CD4-positive, alpha-beta T cell (primary cell): ENCODE data around the gene EPHA4. TPM values are rescaled to one million over a fixed set of nuclear protein-coding genes. Genes with fewer than 3 reads are reported as not detected.

ENCODE experiments used
- ATAC-seq: fragments of 200-7000 bp; cut with Tn5 transposase; one replicate; pipeline ENCODE4 v1.10.0; 2022; ENCODE audit warnings: mild to moderate bottlenecking; ENCODE audit not compliant: poor library complexity
- CTCF ChIA-PET: fragments of 350-600 bp; sonication (Branson Sonifier 250); formaldehyde crosslinking; loops from one replicate; lab custom pipeline; 2021; ENCODE audit warnings: antibody characterized with exemption, inconsistent platforms; lab: Charles Lee
- POLR2A ChIA-PET: fragments of 350-600 bp; sonication (Branson Sonifier 250); formaldehyde crosslinking; loops from one replicate; lab custom pipeline; 2021; ENCODE audit warnings: antibody characterized with exemption, inconsistent platforms; lab: Charles Lee
- DNase-seq, 14 experiments: peaks; one replicate each; pipeline ENCODE4 v3.0.0-alpha.2; 2013 to 2020; ENCODE audit warnings: mixed read lengths in 2 of 14
- H3K27ac ChIP-seq, 2 donors: one replicate each; pipeline versions ENCODE4 v1.5.1 to v1.7.0; 2013; ENCODE audit warnings: low read length in 2 of 2, low read depth in 1 of 2, mild to moderate bottlenecking in 1 of 2
- H3K27me3 ChIP-seq, 2 experiments: 1 replicate in 1 of 2; 2 replicates in 1 of 2; pipeline versions ENCODE4 v1.6.1 to v1.7.0; 2013; ENCODE audit warnings: low read length in 2 of 2, control low read depth in 1 of 2, mild to moderate bottlenecking in 1 of 2, moderate library complexity in 1 of 2; ENCODE audit not compliant: insufficient read depth in 2 of 2, control insufficient read depth in 1 of 2
- H3K36me3 ChIP-seq: one replicate; pipeline ENCODE4 v1.6.1; 2013; ENCODE audit warnings: low read length, control low read depth; ENCODE audit not compliant: insufficient read depth
- H3K4me1 ChIP-seq: one replicate; pipeline ENCODE4 v1.6.1; 2013; ENCODE audit warnings: low read length, control low read depth; ENCODE audit not compliant: insufficient read depth
- H3K4me3 ChIP-seq: one replicate; pipeline ENCODE4 v1.5.1; 2013; ENCODE audit warnings: mild to moderate bottlenecking, low read length, moderate library complexity
- H3K9me3 ChIP-seq, 2 experiments: 1 replicate in 1 of 2; 2 replicates in 1 of 2; pipeline versions ENCODE4 v1.6.1 to v1.7.0; 2013; ENCODE audit warnings: low read length in 2 of 2, mild to moderate bottlenecking in 2 of 2, control low read depth in 1 of 2, moderate library complexity in 1 of 2; ENCODE audit not compliant: control insufficient read depth in 1 of 2, insufficient read depth in 1 of 2
- H3K27ac Mint-ChIP-seq: one replicate; pipeline ENCODE4 v1.8.0; 2020; ENCODE audit warnings: mixed read lengths
- H3K27me3 Mint-ChIP-seq: one replicate; pipeline ENCODE4 v1.8.0; 2021; ENCODE audit warnings: mixed read lengths
- H3K36me3 Mint-ChIP-seq: one replicate; pipeline ENCODE4 v1.8.0; 2021; ENCODE audit warnings: low read depth, mixed read lengths
- H3K4me1 Mint-ChIP-seq: one replicate; pipeline ENCODE4 v1.8.0; 2021; ENCODE audit warnings: low read depth, mixed read lengths
- H3K4me3 Mint-ChIP-seq: one replicate; pipeline ENCODE4 v1.8.0; 2020; ENCODE audit warnings: mild to moderate bottlenecking, mixed read lengths
- H3K9me3 Mint-ChIP-seq: one replicate; pipeline ENCODE4 v1.8.0; 2020; ENCODE audit warnings: mixed read lengths
- intact Hi-C, 2 experiments: fragments of 100-400 bp; cut with DNase I in 1 of 2; cut with micrococcal nuclease in 1 of 2; formaldehyde crosslinking; loops; one replicate each; pipeline versions ENCODE4 v1.15.1 to v1.9.0; 2023 to 2025; cut with DNase I, micrococcal nuclease
- total RNA-seq, 174 experiments: library from RNA in 2 of 174; stranded (reverse) in 2 of 174; gene quantifications; one replicate each; pipeline ENCODE4 v1.2.3 and lab custom pipeline; 2021 to 2026
- TF ChIP-seq, protein P1 (sequence below): fragments of 200-600 bp; IDR thresholded peaks from one replicate; pipeline ENCODE4 v1.8.0; 2022; ENCODE audit warnings: antibody characterized with exemption, mild to moderate bottlenecking

EPHA4 gene
- total RNA-seq, 2 experiments from 2014 or later: 85.7 to 86.5 TPM

DNA sequence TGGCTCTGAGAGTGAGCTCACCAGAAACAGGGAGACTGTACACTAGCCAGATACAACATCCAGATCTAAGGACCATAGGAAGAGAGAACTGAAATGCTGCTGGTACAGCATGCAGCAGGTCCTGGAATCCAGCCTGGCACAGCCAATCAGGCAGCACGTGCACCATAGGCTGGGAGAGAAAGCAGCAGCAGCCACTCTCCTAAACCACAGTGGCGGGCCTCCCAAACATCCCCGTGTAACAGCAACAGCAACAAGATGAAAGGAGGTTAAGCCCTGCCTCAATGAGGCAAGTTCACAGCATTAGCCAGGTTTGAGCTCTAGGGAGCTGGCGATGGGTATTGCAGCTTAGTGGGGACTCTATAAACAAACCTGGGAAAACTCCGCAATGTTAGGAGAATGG is 192.0 kb downstream of the EPHA4 start:
- H3K36me3 ChIP-seq: no peaks in the 10 kb centered on the region
- POLR2A ChIA-PET: no interaction called here
- H3K27me3 ChIP-seq: no peaks in the 10 kb centered on the region
- no peak overlapping the region for H3K4me3 Mint-ChIP-seq
- ATAC-seq: no peak
- TF ChIP-seq, protein P1, sequence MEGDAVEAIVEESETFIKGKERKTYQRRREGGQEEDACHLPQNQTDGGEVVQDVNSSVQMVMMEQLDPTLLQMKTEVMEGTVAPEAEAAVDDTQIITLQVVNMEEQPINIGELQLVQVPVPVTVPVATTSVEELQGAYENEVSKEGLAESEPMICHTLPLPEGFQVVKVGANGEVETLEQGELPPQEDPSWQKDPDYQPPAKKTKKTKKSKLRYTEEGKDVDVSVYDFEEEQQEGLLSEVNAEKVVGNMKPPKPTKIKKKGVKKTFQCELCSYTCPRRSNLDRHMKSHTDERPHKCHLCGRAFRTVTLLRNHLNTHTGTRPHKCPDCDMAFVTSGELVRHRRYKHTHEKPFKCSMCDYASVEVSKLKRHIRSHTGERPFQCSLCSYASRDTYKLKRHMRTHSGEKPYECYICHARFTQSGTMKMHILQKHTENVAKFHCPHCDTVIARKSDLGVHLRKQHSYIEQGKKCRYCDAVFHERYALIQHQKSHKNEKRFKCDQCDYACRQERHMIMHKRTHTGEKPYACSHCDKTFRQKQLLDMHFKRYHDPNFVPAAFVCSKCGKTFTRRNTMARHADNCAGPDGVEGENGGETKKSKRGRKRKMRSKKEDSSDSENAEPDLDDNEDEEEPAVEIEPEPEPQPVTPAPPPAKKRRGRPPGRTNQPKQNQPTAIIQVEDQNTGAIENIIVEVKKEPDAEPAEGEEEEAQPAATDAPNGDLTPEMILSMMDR: no peak
- no peak overlapping the region for H3K4me3 ChIP-seq
- intact Hi-C loops: no loop called here
- no peaks in the 10 kb centered on the region for H3K4me1 Mint-ChIP-seq
- no peaks in the 10 kb centered on the region for H3K27me3 Mint-ChIP-seq
- no peaks in the 10 kb centered on the region for H3K9me3 ChIP-seq
- no peaks in the 10 kb centered on the region for H3K9me3 Mint-ChIP-seq
- no peaks in the 10 kb centered on the region for H3K4me1 ChIP-seq
- H3K27ac ChIP-seq: no peak overlapping the region
- no peak for DNase-seq
- CTCF ChIA-PET: no interaction called here
- H3K27ac Mint-ChIP-seq: no peak overlapping the region
- no peaks in the 10 kb centered on the region for H3K36me3 Mint-ChIP-seq

DNA sequence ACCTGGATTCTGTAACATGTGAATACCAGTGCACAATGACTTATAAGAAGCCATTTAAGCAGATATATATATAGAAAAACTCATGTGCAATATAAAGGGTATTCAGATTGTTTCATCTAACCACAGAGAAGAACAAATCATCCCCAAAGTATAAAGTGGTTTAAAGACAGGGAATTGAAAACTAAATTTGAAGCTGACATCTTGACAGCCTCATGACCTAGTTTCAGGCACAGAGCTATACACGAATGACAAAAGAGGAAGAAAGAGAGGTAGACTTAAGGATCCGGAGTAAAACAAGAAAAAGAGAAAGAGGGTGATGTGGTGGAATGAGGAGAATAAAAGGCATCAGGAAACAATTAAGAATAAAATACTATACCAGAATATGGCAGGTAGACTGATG is 194.5 kb downstream of the EPHA4 start:
- DNase-seq (no peak), ATAC-seq (no peak)
- intact Hi-C loops: no loop called here
- Mint-ChIP-seq H3K27me3 (no peaks in the 10 kb centered on the region), H3K4me1 (no peaks in the 10 kb centered on the region), H3K4me3 (no peak overlapping the region), H3K27ac (no peak overlapping the region), H3K36me3 (no peaks in the 10 kb centered on the region), H3K9me3 (no peaks in the 10 kb centered on the region)
- no peaks in the 10 kb centered on the region for H3K27me3 ChIP-seq
- no peaks in the 10 kb centered on the region for H3K4me1 ChIP-seq
- CTCF ChIA-PET: no interaction called here
- peaks cover 0 to 5% of the 10 kb centered on the region in 2 experiments for H3K9me3 ChIP-seq
- TF ChIP-seq, protein P1: no peak
- H3K27ac ChIP-seq: no peak overlapping the region
- POLR2A ChIA-PET: no interaction called here
- no peak overlapping the region for H3K4me3 ChIP-seq
- no peaks in the 10 kb centered on the region for H3K36me3 ChIP-seq

DNA sequence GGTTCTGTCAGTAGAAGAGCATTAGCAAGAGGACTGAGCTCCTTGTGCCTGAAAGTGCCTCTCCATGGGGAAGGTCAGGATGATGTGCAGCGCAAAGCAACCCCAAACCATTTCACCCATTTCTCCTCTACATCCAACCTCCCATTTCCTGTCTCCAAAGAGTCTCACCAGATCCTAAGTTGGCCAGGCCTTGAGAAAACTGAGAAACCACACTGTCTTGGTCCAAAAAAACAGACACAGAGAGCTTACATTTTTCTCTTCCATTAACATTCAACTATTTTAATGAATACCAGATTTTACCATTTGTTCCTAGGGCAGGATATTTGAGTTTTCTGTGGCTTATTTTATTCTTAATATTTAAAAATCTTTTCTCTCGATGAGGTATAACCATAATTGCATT is 195.0 kb downstream of the EPHA4 start:
- CTCF ChIA-PET: no interaction called here

More for the DNA sequence above, 195.0 kb downstream of the EPHA4 start:
- Histone ChIP-seq H3K9me3 (peaks cover 0 to 5% of the 10 kb centered on the region in 2 experiments), H3K27ac (no peak overlapping the region), H3K27me3 (no peaks in the 10 kb centered on the region), H3K4me3 (no peak overlapping the region), H3K36me3 (no peaks in the 10 kb centered on the region), H3K4me1 (no peaks in the 10 kb centered on the region)
- Mint-ChIP-seq H3K27me3 (no peaks in the 10 kb centered on the region), H3K9me3 (no peaks in the 10 kb centered on the region), H3K27ac (no peak overlapping the region), H3K36me3 (no peaks in the 10 kb centered on the region), H3K4me1 (no peaks in the 10 kb centered on the region), H3K4me3 (no peak overlapping the region)
- TF ChIP-seq, protein P1: no peak
- no peak for ATAC-seq
- intact Hi-C loops: no loop called here
- DNase-seq: no peak
- POLR2A ChIA-PET: no interaction called here
